Inferior parietal cortex (tissue), 1 donor: Measurements from ENCODE around the gene UVSSA.
"Not testable (repeated sequence)": the region's sequence is repeated elsewhere in the genome, so short reads cannot be mapped to it uniquely, and the experiment has no call there.

ENCODE experiments used
- DNase-seq: peaks from one replicate; pipeline ENCODE4 v3.0.0-alpha.2; 2016; ENCODE audit errors: extremely low spot score

The UVSSA gene

GRCh38 chr4:1330761-1331590 is 16.0 kb upstream of the UVSSA start:
- DNase-seq = no peak

GRCh38 chr4:1331591-1332353 is 15.2 kb upstream of the UVSSA start:
- DNase-seq = no peak

GRCh38 chr4:1332686-1333085 is 14.3 kb upstream of the UVSSA start:
- no peak for DNase-seq

GRCh38 chr4:1333256-1333655 is 13.8 kb upstream of the UVSSA start:
- no peak for DNase-seq

GRCh38 chr4:1333851-1334578 is 13.0 kb upstream of the UVSSA start:
- DNase-seq = not testable (repeated sequence)

- DNase-seq = no peak
These were observed 12.5 kb upstream of the UVSSA start for GRCh38 chr4:1334579-1334895.

- DNase-seq = not testable (repeated sequence)
These were observed 11.7 kb upstream of the UVSSA start for GRCh38 chr4:1335193-1335883.

- no peak for DNase-seq
These were observed 10.9 kb upstream of the UVSSA start for GRCh38 chr4:1336088-1336491.

GRCh38 chr4:1337376-1337831 is 9.6 kb upstream of the UVSSA start:
- DNase-seq = no peak

- no peak for DNase-seq
These were observed 8.9 kb upstream of the UVSSA start for GRCh38 chr4:1337951-1338751.

- no peak for DNase-seq
These were observed 8.1 kb upstream of the UVSSA start for GRCh38 chr4:1338752-1339414.

- DNase-seq = no peak
These were observed 7.5 kb upstream of the UVSSA start for GRCh38 chr4:1339489-1339888.

GRCh38 chr4:1340181-1340747 is 6.7 kb upstream of the UVSSA start:
- no peak for DNase-seq

GRCh38 chr4:1340861-1341260 is 6.1 kb upstream of the UVSSA start:
- no peak for DNase-seq

- no peak for DNase-seq
These were observed 5.0 kb upstream of the UVSSA start for GRCh38 chr4:1342003-1342402.

- DNase-seq = no peak
These were observed 2.3 kb upstream of the UVSSA start for GRCh38 chr4:1344696-1345095.

GRCh38 chr4:1345903-1346780 is 866 bp upstream of the UVSSA start:
- no peak for DNase-seq

GRCh38 chr4:1347410-1347864 is 429 bp downstream of the UVSSA start:
- peak; percentile 25 for DNase-seq

GRCh38 chr4:1348014-1348513 is 1.1 kb downstream of the UVSSA start:
- no peak for DNase-seq
